ENCODE results near the gene PPM1L. TPM values are rescaled to one million over a fixed set of nuclear protein-coding genes. Genes with fewer than 3 reads are reported as not detected.
A peak's percentile ranks its signal among the peaks of the same experiment; 100 is the strongest.

The PPM1L gene
- total RNA-seq, 1 donor from 2014 or later, result 0.99 TPM

DNA sequence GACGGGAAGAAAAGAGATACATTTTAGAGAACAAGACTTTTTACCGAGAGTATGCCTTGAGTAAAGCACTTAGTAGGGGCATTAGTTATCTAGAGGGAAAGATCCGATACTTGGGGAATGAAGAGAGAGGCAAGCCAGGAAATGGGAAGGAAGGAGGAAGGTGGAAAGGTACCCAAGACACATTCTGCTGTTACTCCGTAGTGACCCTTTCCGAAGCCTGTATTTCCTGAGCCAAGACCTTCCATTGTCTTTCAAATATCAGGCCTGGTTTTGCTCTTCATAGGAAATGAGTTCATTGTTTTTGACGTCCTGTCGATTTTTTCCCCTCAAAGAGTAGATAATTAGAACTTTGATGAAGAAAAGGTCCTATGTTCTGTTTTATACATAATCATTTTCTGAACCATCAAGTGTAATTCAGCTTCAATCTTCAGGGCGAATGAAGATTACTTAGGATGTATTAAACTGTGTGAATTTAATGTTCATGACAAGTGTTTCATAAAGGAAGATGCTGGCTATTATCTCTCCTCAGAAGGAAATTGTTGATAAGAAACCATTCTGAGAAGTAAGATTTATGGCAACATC lies 95.7 kb downstream of the PPM1L start:
- DNase-seq (ENCODE audit: low read depth in 2 of 2), result peak; percentile 6

DNA sequence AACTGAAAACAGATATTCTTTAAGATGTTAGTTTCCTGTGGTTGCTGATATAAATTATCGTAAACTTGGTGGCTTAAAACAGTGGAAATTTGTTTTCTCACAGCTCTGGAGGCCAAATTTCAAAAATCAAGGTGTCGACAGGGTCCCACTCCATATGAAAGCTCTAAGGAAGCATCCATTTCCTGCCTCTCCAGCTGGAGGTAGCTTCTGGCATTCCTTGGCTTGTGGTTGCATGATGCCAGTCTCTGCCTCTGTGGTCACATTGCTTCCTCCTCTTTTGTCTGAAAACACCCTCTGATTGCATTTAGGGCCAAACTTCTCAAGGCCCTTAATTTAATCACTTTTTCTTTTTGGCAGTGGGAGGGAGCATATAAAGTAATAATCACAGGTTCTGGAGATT lies 96.8 kb downstream of the PPM1L start:
- DNase-seq (ENCODE audit: low read depth in 2 of 2), result no peak

DNA sequence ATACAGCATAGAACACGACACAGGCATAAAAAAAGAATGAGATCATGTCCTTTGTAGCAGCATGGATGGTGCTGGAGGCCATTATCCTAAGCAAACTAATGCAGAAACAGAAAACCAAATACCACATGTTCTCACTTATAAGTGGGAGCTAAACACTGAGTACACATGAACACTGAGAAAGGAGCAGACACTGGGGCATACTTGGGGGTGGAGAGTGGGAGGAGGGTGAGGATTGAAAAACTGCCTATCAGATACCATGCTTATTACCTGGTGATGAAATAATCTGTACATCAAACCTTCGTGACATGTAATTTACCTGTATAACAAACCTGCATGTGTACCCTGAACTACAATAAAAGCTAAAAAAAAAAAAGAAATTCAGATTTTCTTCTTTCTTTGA lies 100.4 kb downstream of the PPM1L start:
- no peak for DNase-seq (ENCODE audit: low read depth in 2 of 2)

GRCh38 chr3:160857476-160858119 lies 101.6 kb downstream of the PPM1L start:
- DNase-seq (ENCODE audit: low read depth in 2 of 2), result no peak

GRCh38 chr3:160860346-160860745 lies 104.3 kb downstream of the PPM1L start:
- no peak for DNase-seq (ENCODE audit: low read depth in 2 of 2)

DNA sequence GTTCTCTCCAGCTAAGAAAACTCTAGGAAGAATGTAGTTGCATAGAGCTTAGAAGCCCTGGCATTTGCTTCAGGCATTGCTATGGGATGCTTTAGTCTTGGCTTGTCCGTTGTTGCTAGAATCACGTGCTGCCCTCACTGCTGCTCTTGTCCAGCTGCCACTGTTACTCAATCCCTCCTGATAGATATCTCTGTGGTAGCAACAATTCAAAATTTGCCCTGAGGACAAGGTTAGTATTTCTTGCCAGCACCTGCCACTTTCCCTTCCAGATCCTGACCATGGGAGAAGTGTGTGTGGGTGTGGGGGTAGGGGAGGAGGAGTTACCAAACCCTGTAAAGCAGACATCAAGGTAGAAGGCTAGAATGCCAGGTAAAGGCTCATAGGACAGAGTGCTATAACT lies 113.8 kb downstream of the PPM1L start:
- no peak for DNase-seq (ENCODE audit: low read depth in 2 of 2)

GRCh38 chr3:160870327-160870726 lies 114.3 kb downstream of the PPM1L start:
- no peak for DNase-seq (ENCODE audit: low read depth in 2 of 2)

DNA sequence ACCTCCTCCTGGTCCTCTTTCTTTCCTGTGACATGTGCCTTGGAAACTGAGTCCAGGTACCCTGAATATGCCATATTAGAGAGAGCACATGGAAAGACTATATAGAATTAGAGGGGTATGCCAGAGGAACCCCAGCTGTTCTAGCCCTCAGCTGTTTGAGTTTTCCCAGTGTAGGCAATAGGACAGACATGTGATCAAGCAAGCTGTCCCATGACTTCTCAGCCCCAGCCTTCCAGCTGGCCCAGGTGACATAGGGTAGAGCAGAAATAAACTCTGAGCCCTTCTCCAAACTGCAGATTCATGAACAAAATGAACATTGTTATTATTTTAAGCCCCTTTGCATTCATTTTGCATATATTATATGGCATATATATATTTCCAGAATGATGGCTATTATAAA lies 118.7 kb downstream of the PPM1L start:
- no peak for DNase-seq (ENCODE audit: low read depth in 2 of 2)

- DNase-seq (ENCODE audit: low read depth in 2 of 2), result no peak
These were observed 120.6 kb downstream of the PPM1L start for GRCh38 chr3:160876643-160877042.

GRCh38 chr3:160879859-160880258 lies 123.8 kb downstream of the PPM1L start:
- DNase-seq (ENCODE audit: low read depth in 2 of 2), result no peak

GRCh38 chr3:160883373-160883772 lies 127.3 kb downstream of the PPM1L start:
- DNase-seq (ENCODE audit: low read depth in 2 of 2), result peak in 1 of 2 donors; percentile 5

GRCh38 chr3:160885791-160886286 lies 129.8 kb downstream of the PPM1L start:
- DNase-seq (ENCODE audit: low read depth in 2 of 2), result peak; percentile 35 to 59

GRCh38 chr3:160886421-160886820 lies 130.4 kb downstream of the PPM1L start:
- DNase-seq (ENCODE audit: low read depth in 2 of 2), result no peak

DNA sequence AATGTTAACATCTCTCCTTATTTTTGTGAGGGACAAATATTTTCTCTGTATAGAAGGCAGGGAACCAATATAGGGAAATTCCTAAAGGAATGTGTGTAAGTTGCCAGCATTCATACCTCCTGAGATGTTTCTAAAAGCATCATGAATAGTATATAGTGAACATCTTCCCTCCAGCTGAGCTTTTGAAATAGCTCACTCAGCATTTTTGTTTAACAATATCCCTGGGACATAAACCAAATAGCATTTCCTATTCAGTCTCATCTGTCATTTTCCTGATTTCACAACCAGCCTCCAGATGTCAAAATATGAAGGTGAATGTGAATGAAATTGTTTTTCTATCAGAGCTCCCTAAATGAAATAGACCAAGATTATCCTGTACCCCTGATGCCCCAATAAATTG lies 137.2 kb downstream of the PPM1L start:
- DNase-seq (ENCODE audit: low read depth in 2 of 2), result peak in 1 of 2 donors; percentile 4

- DNase-seq (ENCODE audit: low read depth in 2 of 2), result no peak
These were observed 148.7 kb downstream of the PPM1L start for GRCh38 chr3:160904691-160905090.

- DNase-seq (ENCODE audit: low read depth in 2 of 2), result no peak
These were observed 150.6 kb downstream of the PPM1L start for GRCh38 chr3:160906646-160907045.

DNA sequence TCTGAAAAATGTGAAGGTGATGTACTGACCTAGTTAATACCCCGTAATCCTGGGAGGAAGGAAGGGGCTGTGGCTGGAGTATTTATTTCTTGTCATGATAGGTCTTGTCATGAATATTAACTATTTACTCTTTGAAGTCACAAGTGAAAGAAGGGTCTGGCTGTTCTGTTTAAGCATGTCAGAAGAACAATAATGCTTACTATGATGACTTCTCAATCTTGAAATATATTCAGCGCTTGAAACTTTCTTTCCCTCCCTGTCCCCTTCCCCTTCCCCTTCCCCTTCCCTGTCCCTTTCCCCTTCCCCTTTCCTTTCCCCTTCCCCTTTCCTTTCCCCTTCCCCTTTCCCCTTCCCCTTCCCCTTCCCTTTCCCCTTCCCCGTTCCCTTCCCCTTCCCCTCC lies 153.9 kb downstream of the PPM1L start:
- DNase-seq (ENCODE audit: low read depth in 2 of 2), result no peak

GRCh38 chr3:160911411-160911810 lies 155.4 kb downstream of the PPM1L start:
- no peak for DNase-seq (ENCODE audit: low read depth in 2 of 2)

GRCh38 chr3:160916472-160916871 lies 160.4 kb downstream of the PPM1L start:
- no peak for DNase-seq (ENCODE audit: low read depth in 2 of 2)

GRCh38 chr3:160919942-160920341 lies 163.9 kb downstream of the PPM1L start:
- no peak for DNase-seq (ENCODE audit: low read depth in 2 of 2)

GRCh38 chr3:160921020-160921635 lies 165.1 kb downstream of the PPM1L start:
- peak; percentile 62 to 66 for DNase-seq (ENCODE audit: low read depth in 2 of 2)

DNA sequence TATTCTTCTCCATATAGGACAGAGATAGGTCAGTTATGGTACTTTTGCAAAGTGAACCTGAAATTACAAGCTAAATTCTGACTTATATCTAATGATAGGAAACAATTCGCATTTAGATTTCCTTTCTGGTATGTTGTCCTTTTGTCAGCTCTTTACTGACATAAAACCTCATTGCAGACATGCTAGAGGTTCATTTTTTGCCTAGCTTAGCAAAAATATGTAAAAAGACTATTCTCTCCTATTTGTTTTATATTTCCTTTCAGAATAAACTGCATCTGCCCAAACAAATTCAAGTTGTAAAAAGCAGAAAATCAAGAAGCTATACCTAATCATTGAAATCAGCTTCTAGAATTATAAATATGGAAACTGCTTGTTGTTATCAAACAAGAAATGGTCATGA lies 168.7 kb downstream of the PPM1L start:
- no peak for DNase-seq (ENCODE audit: low read depth in 2 of 2)

DNA sequence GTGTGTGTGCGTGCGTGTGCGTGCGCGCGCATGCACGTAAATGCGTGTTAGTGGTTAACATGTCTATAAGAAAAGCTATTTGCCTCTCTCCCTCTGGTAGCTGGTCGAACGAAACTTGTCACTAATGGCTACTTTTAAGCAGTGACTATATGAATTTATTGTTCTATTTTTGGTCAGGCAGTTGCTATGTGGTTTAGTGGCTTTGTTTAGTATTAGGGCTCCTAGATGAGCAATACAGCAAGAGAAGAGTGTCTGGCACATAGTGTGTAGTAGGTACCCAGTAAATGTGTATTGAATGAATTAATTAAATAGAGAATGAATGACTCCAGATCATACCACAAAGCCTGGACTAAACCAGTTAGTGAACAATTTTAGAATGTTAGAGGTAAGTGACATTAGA lies 171.6 kb downstream of the PPM1L start:
- no peak for DNase-seq (ENCODE audit: low read depth in 2 of 2)
